Dedifferentiated amniotic fluid mesenchymal stem cell (primary cell): ENCODE results near the gene MYH7.

Source experiments
- DNase-seq: peaks from one replicate; pipeline ENCODE4 v3.0.0-alpha.2; 2016; ENCODE audit errors: extremely low spot score

Gene MYH7

DNA sequence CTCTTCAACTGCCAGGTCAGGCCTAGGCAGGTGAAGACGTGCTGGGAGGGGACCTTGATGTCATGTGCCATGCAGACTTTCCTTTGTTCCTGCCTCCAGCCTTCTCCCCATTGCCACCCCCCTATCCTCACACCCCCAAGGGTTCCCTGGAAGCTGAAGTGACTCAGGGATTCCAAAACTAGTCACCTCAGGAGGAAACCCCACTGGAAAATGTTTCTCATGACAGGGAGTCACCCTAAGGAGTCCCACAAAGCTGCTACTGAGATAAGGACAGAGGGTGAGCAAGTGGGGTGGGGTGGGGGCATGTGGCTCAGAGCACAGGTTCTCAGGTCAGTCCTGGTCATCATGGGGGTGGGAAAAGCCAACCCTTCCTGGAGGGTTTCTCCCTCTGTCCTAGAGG lies 65.2 kb downstream of the MYH7 start:
- no peak for DNase-seq

DNA sequence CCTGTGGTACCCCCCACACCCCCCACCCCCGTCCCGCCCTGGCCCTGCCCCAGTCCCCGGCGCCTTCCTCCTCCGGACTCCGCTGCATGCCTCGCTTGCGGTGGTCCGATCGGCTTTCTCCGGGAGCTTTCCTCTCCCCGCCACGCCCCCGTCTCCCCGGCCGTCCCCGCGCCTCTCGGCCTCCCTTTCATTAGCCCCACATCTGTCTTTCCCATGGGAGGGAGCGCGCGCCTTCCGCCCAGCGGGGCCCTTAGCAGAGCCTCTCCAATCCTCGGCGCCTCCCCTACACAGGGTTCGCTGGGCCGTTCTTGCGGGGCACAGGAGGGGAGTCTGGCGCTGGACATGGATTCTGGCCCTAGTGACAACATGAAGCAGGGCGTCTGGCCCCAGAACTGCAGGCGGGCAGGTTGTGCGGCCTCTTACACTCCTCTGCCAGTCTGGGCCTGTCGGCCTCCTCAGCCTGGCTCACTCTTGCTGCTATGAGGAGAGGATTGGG lies 69.0 kb downstream of the MYH7 start:
- DNase-seq, result peak; percentile 74

DNA sequence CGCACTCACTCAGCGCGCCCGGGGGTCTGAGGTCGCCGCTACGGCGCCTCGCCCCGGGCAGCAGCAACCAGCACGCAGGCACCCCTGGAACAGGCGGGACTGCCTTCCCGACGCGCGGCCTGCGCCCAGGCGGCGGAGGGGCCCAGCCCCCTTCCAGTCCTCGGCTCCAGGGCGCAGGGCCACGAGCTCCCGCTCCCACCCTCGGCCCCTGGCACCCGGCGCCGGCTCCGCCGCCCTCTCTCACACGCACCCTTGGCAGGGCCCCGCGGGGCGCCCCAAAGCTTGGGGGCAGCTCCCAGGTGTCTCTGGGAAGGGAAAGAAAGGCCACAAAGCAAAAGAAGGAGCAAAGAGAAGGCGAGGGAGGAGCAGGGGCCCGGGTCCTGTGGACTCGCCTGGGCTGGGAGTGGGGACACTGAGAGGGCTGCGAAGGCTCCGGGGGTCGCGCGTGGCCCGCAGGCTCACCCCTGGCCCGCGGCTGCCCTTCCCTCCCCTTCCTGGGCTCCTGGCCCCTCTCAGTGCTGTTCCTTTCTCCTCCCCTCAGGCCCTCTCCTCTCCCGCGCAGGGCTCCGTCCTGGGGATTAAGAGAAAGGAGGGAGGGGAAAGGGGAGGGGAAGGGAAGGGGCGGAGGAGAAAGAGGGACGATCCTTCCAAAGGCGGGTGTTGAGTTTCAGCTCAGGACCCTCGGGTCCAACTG lies 69.6 kb downstream of the MYH7 start:
- DNase-seq, result peak; percentile 63

DNA sequence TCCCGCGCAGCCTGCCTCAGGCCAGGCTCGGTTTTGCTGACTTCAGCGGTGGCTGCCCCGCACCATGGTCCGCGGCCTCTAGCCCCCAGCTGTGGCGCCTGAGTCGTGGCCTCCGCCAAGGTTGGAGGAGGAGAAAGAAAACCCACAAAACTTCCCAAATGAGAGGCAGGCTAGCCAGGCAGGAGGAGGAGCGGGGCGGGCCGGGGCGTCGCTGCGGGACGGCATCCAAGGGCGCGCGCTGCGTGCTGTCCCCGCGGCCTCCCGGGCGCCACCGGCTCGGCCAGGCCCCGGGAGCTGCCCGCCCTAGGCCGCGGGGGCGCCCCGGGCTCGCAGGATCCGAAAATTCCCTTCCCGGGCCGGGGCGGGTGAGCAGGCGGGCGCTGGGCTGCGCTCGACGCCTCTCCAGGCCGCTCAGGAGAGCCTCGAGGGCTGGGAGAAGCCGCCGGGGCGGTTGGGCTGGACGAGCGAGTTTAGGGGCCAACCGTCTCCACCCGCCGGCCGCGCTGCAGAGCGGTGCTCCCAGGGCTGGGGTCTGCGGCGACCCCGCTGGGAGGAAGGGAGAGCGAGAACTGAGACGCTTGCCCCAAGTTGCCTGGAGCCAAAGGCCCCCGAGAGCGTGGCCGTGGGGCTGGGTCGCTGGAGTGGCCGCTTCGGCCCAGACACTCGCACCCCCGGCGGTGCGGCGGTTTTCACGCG lies 70.3 kb downstream of the MYH7 start, which contains the start of gene EFS:
TSS of gene EFS (minus strand) at position 137 of the 696 bp plus-strand sequence. CDS start 147 bp downstream, outside the sequence.
- peak; percentile 16 for DNase-seq

DNA sequence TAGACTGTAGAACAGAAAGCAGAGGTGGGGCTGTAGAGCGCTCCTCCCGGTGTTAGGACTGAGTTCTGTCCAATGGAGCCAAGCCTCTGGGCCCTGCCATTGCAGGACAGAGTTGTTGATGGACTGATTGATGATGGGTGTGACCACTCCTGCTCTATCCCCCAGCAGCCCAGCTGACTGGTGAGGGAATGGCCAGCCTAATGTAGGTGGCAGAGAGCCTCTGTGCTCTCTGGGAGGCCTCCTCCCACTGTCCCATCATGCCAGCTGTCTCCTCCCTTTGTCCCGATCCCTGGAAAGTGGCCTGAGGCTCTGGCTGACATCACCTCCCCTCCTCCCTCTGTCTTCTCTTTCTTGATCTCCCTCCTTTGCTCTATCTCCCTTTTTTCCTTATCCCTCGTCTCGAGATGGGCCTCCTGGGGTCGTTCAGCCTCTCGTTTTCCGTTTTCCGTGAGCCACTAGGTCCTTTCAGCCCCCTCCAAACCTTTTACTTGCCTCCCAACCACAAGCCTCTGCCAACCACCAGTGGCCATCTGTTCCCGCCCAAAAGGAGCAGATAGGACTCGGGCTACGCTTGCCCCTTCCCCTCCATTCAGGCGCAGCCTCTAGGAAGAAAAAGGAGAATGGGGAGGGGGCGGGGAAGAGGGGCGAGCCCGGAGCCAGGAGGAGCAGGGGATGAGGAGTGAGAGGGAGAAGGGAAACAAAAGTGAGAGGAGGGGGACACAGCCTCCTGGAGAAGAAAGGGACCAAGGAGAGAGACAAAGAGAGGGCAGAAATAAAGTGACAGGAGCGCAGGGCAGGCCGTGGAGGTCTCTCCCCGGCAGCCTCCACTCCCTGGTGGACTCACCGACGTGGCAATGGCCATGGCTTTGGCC lies 71.1 kb downstream of the MYH7 start:
- peak; percentile 32 for DNase-seq
